K562 (cell line): ENCODE data around the gene ABCB6. TPM values are rescaled to one million over a fixed set of nuclear protein-coding genes. Genes with fewer than 3 reads are reported as not detected.

ENCODE experiments used
- ATAC-seq: fragments of 200-7000 bp; cut with Tn5 transposase; 3 replicates; pipeline ENCODE4 v1.9.1; 2020; ENCODE audit warnings: moderate library complexity
- BruUV-seq: library from RNA; stranded (reverse); fragments of 400-500 nt; replicated peaks from 2 replicates; lab custom pipeline; 2021; lab: Mats Ljungman, UMichigan
- CTCF ChIA-PET: fragments of 300-600 bp; formaldehyde crosslinking; extraction: SDS; loops from one replicate; lab custom pipeline; 2021; ENCODE audit warnings: low intra/inter-chr PET ratio; lab: Yijun Ruan, JAX
- POLR2A ChIA-PET: fragments of 300-600, 350-650 bp; sonication (Branson Sonifier 250); formaldehyde crosslinking; extraction: SDS; loops from one replicate; lab custom pipeline; 2021; ENCODE audit warnings: antibody characterized with exemption, inconsistent platforms; lab: Yijun Ruan, JAX
- DNase-seq, 4 experiments: peaks; one replicate each; pipeline versions ENCODE4 v3.0.0 to v3.0.0-alpha.2; 2011 to 2018; ENCODE audit warnings: low spot score in 3 of 4, mixed read lengths in 3 of 4; ENCODE audit errors: extremely low read depth in 1 of 4
- FAIRE-seq: peaks from 2 replicates; lab custom pipeline; 2011; peaks lifted over from hg19 to GRCh38; lab: Jason Lieb, UNC
- H2AFZ ChIP-seq: 2 replicates; pipeline ENCODE4 v1.6.0; 2011; ENCODE audit warnings: low read depth, low read length, control low read depth, inconsistent platforms
- H3K27ac ChIP-seq: fragments of 200-600 bp; 3 replicates; pipeline ENCODE4 v1.8.0; 2011; ENCODE audit warnings: low read depth, mild to moderate bottlenecking, control low read depth, inconsistent platforms, low read length, moderate library complexity, mixed read lengths; ENCODE audit errors: extremely low read depth
- H3K27me3 ChIP-seq, 2 experiments: fragments of 300-600 bp in 1 of 2; 2 replicates in 1 of 2; 3 replicates in 1 of 2; pipeline versions ENCODE4 v1.6.0 to v1.8.0; 2011; ENCODE audit warnings: inconsistent platforms in 2 of 2, low read length in 2 of 2, mild to moderate bottlenecking in 1 of 2, mixed read lengths in 1 of 2, moderate library complexity in 1 of 2; ENCODE audit not compliant: control insufficient read depth in 2 of 2, insufficient read depth in 2 of 2
- H3K36me3 ChIP-seq: fragments of 300-600 bp; 3 replicates; pipeline ENCODE4 v1.8.0; 2011; ENCODE audit warnings: mild to moderate bottlenecking, low read length, inconsistent platforms; ENCODE audit not compliant: control insufficient read depth, insufficient read depth
- H3K4me1 ChIP-seq, 2 experiments: fragments of 200-600 bp in 1 of 2; replicated peaks in 1 of 2; 2 replicates in 1 of 2; 3 replicates in 1 of 2; pipeline versions ENCODE4 v1.5.1 to v1.8.0; 2011; ENCODE audit warnings: inconsistent platforms in 2 of 2, low read length in 2 of 2, mild to moderate bottlenecking in 1 of 2, mixed read lengths in 1 of 2, moderate library complexity in 1 of 2; ENCODE audit not compliant: control insufficient read depth in 2 of 2, insufficient read depth in 2 of 2
- H3K4me2 ChIP-seq: 2 replicates; pipeline ENCODE4 v1.6.1; 2011; ENCODE audit warnings: low read length, control low read depth, inconsistent platforms, mixed read lengths; ENCODE audit not compliant: insufficient read depth
- H3K4me3 ChIP-seq: fragments of 200-600 bp; sonication (generic), shearing (Covaris generic); 2 replicates; pipeline ENCODE4 v1.5.1; 2016; ENCODE audit warnings: control low read depth, inconsistent platforms
- H3K79me2 ChIP-seq: fragments of 200-600 bp; 3 replicates; pipeline ENCODE4 v1.8.0; 2011; ENCODE audit warnings: low read length, inconsistent platforms; ENCODE audit not compliant: control insufficient read depth, insufficient read depth
- H3K9ac ChIP-seq, 2 experiments: 2 replicates each; pipeline versions ENCODE4 v1.6.0 to v1.6.1; 2011; ENCODE audit warnings: low read depth in 2 of 2, low read length in 2 of 2, control low read depth in 1 of 2, inconsistent platforms in 1 of 2, mild to moderate bottlenecking in 1 of 2, mixed read lengths in 1 of 2; ENCODE audit not compliant: insufficient read depth in 1 of 2
- H3K9me1 ChIP-seq: one replicate; pipeline ENCODE4 v1.6.0; 2011; ENCODE audit warnings: inconsistent platforms, mild to moderate bottlenecking, low read length, moderate library complexity; ENCODE audit not compliant: control insufficient read depth, insufficient read depth
- H3K9me3 ChIP-seq: replicated peaks from 2 replicates; pipeline ENCODE4 v1.5.1; 2011; ENCODE audit warnings: low read depth, low read length, inconsistent platforms; ENCODE audit not compliant: control insufficient read depth, insufficient read depth
- H4K20me1 ChIP-seq: replicated peaks from 2 replicates; pipeline ENCODE4 v1.6.1; 2011; ENCODE audit warnings: low read length, inconsistent platforms, mixed read lengths; ENCODE audit not compliant: control insufficient read depth, insufficient read depth
- KAT2B ChIP-seq: IDR thresholded peaks from one replicate; pipeline ENCODE4 v1.6.1; 2012; ENCODE audit warnings: low read depth, mild to moderate bottlenecking, control low read depth, inconsistent platforms, low read length, moderate library complexity
- MED1 ChIP-seq: sonication (generic); formaldehyde crosslinking; IDR thresholded peaks from 2 replicates; pipeline ENCODE4 v1.8.1; 2023; ENCODE audit warnings: missing genetic modification reagents, borderline replicate concordance
- STAG1 ChIP-seq: sonication (generic); formaldehyde crosslinking; IDR thresholded peaks from 2 replicates; pipeline ENCODE4 v1.5.0; 2020; ENCODE audit warnings: missing genetic modification reagents, borderline replicate concordance
- TFAM ChIP-seq: fragments of 250-450 bp; sonication (Bioruptor Pico); conservative IDR thresholded peaks from 2 replicates; pipeline ENCODE4 v1.5.0; 2021; ENCODE audit warnings: mild to moderate bottlenecking, moderate library complexity
- TFE3 ChIP-seq: fragments of 450-650 bp; formaldehyde crosslinking; IDR thresholded peaks from 2 replicates; pipeline ENCODE4 v1.4.0; 2020; ENCODE audit warnings: mild to moderate bottlenecking, mixed read lengths
- ZNF212 ChIP-seq: fragments of 450-650 bp; formaldehyde crosslinking; IDR thresholded peaks from 2 replicates; pipeline ENCODE4 v1.4.0; 2020; ENCODE audit warnings: mild to moderate bottlenecking
- ZNF740 ChIP-seq, 3 experiments: fragments of 200-800 bp in 1 of 3; sonication (Bioruptor generic) in 1 of 3; sonication (generic) in 1 of 3; formaldehyde crosslinking in 1 of 3; IDR thresholded peaks; 2 replicates each; pipeline versions ENCODE4 v1.6.1 to v1.8.0; 2016 to 2022; ENCODE audit warnings: mild to moderate bottlenecking in 2 of 3, missing compliant biosample characterization in 2 of 3, missing genetic modification characterization in 2 of 3, missing genetic modification reagents in 1 of 3
- WGBS: fragments of 100-300 bp; shearing (Covaris generic); methylation state at CpG from one replicate; pipeline ENCODE4 v1.1.6; 2016; ENCODE audit warnings: low coverage, mixed read lengths; ENCODE audit not compliant: insufficient coverage; ENCODE audit errors: missing lambda C conversion rate; 5-methylcytosine and 5-hydroxymethylcytosine counted together
- in situ Hi-C: fragments of 300-500 bp; cut with MboI; formaldehyde crosslinking; loops from 4 replicates; pipeline ENCODE4 v1.15.0; 2018; ENCODE audit warnings: inconsistent platforms, mixed read lengths
- intact Hi-C: fragments of 100-400 bp; cut with micrococcal nuclease; formaldehyde crosslinking; loops from 2 replicates; pipeline ENCODE4 v1.14.2; 2022
- polyA plus RNA-seq, 8 experiments: library from polyadenylated mRNA; depleted of rRNA in 4 of 8; stranded (reverse) in 5 of 8; unstranded in 3 of 8; fragments of >200 nt; fragmentation: Nextera tagmentation in 2 of 8; fragmentation: Illumina TruSeq in 1 of 8; extraction: Ambion mirVana in 2 of 8; extraction: Trizol in 1 of 8; gene quantifications; 2 replicates each; pipeline versions ENCODE4 v1.2.1 to v1.2.3, GENCODE V29; 2011 to 2014; ENCODE audit warnings: inconsistent platforms in 1 of 8, missing spikeins in 1 of 8
- total RNA-seq, 7 experiments: library from RNA; depleted of rRNA in 6 of 7; stranded (reverse); fragments of >200 nt in 6 of 7; fragmentation: Illumina TruSeq in 2 of 7; extraction: Trizol in 2 of 7; gene quantifications; 2 replicates each; pipeline versions ENCODE4 v1.2.1 to v1.2.3, GENCODE V29; 2011 to 2021; ENCODE audit warnings: low replicate concordance in 1 of 7
- TF ChIP-seq, protein P1 (sequence below): fragments of 450-650 bp; formaldehyde crosslinking; conservative IDR thresholded peaks from 2 replicates; pipeline ENCODE4 v1.4.0; 2022; ENCODE audit warnings: mild to moderate bottlenecking, missing genetic modification characterization
- TF ChIP-seq, protein P2 (sequence below): fragments of 450-650 bp; formaldehyde crosslinking; IDR thresholded peaks from 2 replicates; pipeline ENCODE4 v1.4.0; 2020; ENCODE audit warnings: mild to moderate bottlenecking, moderate library complexity

Gene ABCB6
- total and polyA plus RNA-seq, 9 of the 15 experiments (the other 6 are each of a cell fraction or from before 2014, with no cell fraction given): 3.7 to 29.8 (median 16.8) TPM

DNA sequence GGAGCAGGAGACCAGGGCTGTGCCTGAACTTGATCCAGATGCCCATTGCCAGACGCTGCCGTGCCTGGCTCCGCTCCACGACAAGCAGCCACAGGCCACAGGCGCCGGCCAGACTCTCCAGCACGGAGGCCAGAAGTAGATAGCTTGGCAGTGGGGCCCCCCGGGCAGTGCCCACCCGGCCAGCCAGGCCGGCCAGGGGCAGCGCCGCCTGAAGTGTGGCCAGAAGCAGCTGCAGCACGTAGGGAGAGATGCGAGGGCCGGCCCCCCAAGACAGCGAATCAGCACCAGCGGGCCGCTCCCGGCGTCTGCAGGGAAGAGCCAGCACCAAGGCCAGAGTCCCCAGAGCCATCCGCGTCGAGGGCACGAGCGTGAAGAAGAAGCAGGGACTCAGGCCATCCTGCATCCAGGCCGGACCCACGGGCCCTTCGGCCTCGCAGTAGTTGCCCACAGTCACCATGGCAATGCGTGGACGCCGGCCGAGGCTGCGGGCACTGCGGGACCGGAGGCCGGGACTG, 484 bp downstream of the ABCB6 start (continued):
- no peak for TF ChIP-seq TFE3 (CRISPR knock-in tag)

- peak overlapping the region; percentile 20 to 55; a peak in 1 of 4 replicates for H3K9ac ChIP-seq
- POLR2A ChIA-PET: interaction anchor here (0.8 to 1.6 kb wide), 3 partner anchors 8 to 11 kb away, joined by 3 to 6 read pairs (median 4); no protein-coding TSS in a partner anchor
- H3K36me3 ChIP-seq: peaks cover 70% of the 10 kb centered on the region
These were observed 2.2 kb downstream of the ABCB6 start for GRCh38 chr2:219216535-219216915.

More at GRCh38 chr2:219216535-219216915, 2.2 kb downstream of the ABCB6 start:
- TF ChIP-seq KAT2B (no peak), ZNF740 (CRISPR knock-in tag; IDR thresholded peaks at IDR 0.05) (no peak), ZNF740 (tag; IDR thresholded peaks at IDR 0.05) (no peak), MED1 (CRISPR knock-in tag) (no peak), TFAM (CRISPR knock-in tag) (no peak), ZNF212 (CRISPR knock-in tag) (no peak), STAG1 (CRISPR knock-in tag) (no peak)
- TF ChIP-seq, protein P1, sequence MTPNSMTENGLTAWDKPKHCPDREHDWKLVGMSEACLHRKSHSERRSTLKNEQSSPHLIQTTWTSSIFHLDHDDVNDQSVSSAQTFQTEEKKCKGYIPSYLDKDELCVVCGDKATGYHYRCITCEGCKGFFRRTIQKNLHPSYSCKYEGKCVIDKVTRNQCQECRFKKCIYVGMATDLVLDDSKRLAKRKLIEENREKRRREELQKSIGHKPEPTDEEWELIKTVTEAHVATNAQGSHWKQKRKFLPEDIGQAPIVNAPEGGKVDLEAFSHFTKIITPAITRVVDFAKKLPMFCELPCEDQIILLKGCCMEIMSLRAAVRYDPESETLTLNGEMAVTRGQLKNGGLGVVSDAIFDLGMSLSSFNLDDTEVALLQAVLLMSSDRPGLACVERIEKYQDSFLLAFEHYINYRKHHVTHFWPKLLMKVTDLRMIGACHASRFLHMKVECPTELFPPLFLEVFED (CRISPR knock-in tag): no peak
- TF ChIP-seq, protein P2, sequence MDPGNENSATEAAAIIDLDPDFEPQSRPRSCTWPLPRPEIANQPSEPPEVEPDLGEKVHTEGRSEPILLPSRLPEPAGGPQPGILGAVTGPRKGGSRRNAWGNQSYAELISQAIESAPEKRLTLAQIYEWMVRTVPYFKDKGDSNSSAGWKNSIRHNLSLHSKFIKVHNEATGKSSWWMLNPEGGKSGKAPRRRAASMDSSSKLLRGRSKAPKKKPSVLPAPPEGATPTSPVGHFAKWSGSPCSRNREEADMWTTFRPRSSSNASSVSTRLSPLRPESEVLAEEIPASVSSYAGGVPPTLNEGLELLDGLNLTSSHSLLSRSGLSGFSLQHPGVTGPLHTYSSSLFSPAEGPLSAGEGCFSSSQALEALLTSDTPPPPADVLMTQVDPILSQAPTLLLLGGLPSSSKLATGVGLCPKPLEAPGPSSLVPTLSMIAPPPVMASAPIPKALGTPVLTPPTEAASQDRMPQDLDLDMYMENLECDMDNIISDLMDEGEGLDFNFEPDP (CRISPR knock-in tag): no peak
- WGBS: 91% methylated on average over 6 of the region's 6 CpGs
- H3K27me3 ChIP-seq: no peaks in the 10 kb centered on the region
- H2AFZ ChIP-seq: no peak overlapping the region
- CTCF ChIA-PET: no interaction called here
- H3K4me2 ChIP-seq: no peak overlapping the region
- no peak for ATAC-seq
- H3K4me3 ChIP-seq: no peak overlapping the region
- in situ Hi-C loops: no loop called here
- peaks cover 27% of the 10 kb centered on the region for H3K79me2 ChIP-seq
- no peak for FAIRE-seq
- no peaks in the 10 kb centered on the region for H3K9me1 ChIP-seq
- DNase-seq: no peak
- 0 out of 2 replicates have a peak, but pooled peaks cover 2% of the 10 kb centered on the region for H4K20me1 ChIP-seq
- H3K9me3 ChIP-seq: no peaks in the 10 kb centered on the region
- intact Hi-C loops: no loop called here
- H3K27ac ChIP-seq: no peak overlapping the region; the same call in 2 of the 3 replicates
- H3K4me1 ChIP-seq: peaks cover 13 to 50% of the 10 kb centered on the region in 2 experiments; a peak in 4 of 5 replicates
- BruUV-seq: no TSS peak
